ENCODE measurements around the gene WBP2.
"Not testable (repeated sequence)": the region's sequence is repeated elsewhere in the genome, so short reads cannot be mapped to it uniquely, and the experiment has no call there.

The WBP2 gene

DNA sequence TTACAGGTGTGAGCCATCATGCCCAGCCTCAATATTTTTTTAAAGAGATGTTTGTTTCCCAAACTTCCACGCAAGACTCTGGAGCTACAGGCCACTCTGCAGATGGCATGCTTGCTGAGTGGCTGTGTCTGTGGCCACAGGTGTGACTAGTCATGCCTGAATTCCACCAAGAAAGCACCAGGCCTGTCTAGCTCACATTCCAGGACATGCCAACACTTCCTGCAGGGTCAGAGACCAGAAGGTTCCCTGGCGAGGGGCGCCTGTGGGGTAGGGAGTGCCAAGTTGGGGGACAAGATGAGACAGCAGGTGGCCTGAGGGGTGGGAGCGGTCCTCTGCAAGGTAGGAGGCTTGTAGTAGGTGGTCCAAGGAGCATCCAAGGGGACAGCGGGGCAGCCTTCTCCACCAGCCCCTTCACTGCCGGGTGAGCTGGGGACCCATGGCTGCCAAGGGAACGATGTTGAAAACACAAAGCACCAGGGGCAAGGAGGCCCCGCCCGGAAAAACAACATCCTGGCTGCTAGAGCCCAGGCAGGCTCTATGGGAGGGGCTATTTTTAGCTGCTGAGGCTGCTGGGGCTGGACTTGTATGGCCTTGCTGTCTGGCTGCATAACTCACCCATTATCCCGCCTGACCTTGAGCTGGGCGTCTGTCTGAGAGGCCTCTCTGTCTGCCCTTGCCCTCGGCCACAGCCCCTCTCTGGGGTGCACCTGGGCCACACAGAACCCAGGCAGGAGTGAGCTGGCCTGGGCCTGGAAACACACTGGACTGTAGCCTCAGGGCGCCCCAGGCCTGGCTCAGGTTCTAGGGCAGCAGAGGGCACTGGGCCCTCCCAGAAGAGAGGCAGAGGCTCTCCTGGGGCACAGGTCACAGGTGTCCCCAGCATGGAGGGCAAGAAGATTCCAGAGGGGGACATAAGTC is 17.6 kb upstream of the WBP2 start:
- TF ChIP-seq, protein P1, sequence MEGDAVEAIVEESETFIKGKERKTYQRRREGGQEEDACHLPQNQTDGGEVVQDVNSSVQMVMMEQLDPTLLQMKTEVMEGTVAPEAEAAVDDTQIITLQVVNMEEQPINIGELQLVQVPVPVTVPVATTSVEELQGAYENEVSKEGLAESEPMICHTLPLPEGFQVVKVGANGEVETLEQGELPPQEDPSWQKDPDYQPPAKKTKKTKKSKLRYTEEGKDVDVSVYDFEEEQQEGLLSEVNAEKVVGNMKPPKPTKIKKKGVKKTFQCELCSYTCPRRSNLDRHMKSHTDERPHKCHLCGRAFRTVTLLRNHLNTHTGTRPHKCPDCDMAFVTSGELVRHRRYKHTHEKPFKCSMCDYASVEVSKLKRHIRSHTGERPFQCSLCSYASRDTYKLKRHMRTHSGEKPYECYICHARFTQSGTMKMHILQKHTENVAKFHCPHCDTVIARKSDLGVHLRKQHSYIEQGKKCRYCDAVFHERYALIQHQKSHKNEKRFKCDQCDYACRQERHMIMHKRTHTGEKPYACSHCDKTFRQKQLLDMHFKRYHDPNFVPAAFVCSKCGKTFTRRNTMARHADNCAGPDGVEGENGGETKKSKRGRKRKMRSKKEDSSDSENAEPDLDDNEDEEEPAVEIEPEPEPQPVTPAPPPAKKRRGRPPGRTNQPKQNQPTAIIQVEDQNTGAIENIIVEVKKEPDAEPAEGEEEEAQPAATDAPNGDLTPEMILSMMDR (conservative IDR thresholded peaks at IDR 0.05; ENCODE audit: control insufficient read depth, insufficient read depth, low read depth, low read length): no peak
- H3K4me3 ChIP-seq (ENCODE audit: control insufficient read depth, low read depth, low read length): no peak overlapping the region
- peak; percentile 73 for DNase-seq (ENCODE audit: low read depth)

DNA sequence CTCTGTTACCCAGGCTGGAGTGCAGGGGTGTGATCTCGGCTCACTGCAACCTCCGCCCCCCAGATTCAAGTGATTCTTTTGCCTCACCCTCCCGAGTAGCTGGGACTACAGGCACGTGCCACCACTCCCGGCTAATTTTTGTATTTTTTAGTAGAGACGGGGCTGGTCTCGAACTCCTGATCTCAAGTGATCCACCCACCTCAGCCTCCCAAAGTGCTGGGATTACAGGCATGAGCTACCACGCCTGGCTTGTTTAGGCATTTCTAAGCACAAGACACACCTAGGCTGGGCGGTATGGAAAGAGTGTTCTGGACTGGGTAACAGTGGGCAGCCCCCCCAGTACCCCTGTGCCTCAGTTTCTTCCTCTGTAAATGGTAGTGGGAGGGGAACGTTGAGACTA is 15.1 kb upstream of the WBP2 start:
- not testable (repeated sequence) for DNase-seq (ENCODE audit: low read depth); H3K4me3 ChIP-seq (ENCODE audit: control insufficient read depth, low read depth, low read length)

DNA sequence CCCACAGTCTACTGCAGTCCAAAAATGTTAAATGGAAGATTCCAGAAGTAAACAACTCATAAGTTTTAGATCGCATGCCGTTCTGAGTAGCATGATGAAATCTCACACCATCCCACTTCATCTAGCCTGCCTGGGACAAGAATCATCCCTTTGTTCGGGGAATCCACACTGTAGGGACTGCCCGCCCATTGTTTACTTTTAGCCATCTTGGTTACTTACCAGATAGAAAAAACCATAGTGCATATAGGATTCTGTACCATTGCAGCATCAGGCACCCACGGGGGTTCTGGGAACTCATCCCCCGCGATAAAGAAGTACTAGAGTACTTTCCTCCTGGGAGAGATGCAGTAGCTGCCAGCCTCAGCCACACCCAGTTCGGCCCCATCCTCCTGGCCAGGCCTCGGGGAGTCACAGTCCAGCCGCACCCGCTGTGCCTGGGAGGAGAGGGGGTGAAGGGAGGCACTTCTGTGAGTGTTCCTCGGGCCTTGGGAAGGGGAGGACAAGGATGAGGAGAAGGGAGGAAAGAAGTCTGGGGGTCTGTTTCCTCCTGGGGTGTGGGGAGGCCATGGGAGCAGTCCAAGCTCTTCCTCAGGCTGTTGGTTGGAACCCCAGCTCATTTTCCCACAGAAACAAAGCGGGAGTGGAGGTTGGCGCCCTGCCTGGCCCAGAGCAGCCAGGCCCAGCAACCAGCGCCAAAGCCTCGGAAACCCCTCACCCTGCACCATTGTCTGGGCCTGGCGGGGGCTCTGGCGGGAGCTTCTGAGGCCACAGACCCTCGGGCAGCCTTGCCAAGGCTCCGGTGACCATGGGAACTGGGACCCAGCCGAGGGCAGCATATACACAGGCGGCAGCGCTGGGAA is 14.4 kb upstream of the WBP2 start:
- no peak overlapping the region for H3K4me3 ChIP-seq (ENCODE audit: control insufficient read depth, low read depth, low read length)
- DNase-seq (ENCODE audit: low read depth): peak; percentile 74
- TF ChIP-seq, protein P1 (conservative IDR thresholded peaks at IDR 0.05; ENCODE audit: control insufficient read depth, insufficient read depth, low read depth, low read length): no peak

DNA sequence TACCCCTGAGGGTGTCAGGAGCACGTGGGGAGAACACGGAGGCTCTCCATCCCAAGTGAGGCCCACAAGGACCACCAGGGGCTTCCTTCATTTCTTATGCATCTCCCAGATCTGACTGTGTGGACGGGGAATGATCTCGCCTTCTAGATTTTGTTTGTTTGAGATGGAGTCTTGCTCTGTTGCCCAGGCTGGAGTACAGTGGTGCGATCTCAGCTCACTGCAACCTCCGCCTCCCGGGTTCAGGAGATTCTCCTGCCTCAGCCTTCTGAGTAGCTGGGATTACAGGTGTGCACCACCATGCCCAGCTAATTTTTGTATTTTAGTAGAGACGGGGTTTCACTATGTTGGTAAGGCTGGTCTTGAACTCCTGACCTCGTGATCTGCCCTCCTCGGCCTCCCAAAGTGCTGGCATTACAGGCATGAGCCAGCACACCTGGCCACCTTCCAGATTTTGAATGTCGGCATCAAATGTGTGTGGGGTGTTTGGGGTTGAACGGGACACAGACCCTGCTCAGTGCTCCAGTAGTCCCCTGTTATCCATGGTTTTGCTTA is 13.7 kb upstream of the WBP2 start:
- DNase-seq (ENCODE audit: low read depth); H3K4me3 ChIP-seq (ENCODE audit: control insufficient read depth, low read depth, low read length): not testable (repeated sequence)

DNA sequence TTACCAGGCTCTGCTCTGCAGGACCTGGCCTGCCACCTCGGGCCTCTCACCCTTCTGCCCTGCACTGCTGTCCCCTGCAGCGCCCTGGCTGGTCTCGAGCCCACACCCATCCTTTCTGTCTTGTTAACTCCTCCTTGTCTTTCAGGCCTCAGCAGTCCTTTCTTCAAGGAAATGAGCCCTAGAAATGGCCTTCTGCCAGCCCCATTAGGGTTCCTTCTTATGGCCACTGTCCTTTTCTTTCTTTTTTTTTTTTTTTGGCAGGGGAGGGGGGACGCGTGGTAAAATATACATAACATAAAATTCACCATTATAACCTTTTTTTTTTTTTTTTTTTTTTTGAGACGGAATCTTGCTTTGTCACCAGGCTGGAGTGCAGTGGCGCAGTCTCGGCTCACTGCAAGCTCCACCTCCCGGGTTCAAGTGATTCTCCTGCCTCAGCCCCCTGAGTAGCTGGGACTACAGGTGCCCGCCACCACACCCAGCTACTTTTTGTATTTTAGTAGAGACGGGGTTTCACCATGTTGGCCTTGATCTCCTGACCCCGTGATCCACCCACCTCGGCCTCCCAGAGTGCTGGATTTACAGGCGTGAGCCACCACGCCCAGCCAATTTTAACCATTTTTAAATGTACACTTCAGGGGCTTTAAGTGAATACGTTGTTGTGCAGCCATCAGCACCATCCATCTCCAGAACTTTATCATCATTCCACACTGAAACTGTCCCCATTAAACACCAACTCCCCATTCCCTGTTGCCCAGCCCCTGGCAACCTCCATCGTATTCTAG is 10.5 kb upstream of the WBP2 start:
- not testable (repeated sequence) for DNase-seq (ENCODE audit: low read depth); H3K4me3 ChIP-seq (ENCODE audit: control insufficient read depth, low read depth, low read length)

DNA sequence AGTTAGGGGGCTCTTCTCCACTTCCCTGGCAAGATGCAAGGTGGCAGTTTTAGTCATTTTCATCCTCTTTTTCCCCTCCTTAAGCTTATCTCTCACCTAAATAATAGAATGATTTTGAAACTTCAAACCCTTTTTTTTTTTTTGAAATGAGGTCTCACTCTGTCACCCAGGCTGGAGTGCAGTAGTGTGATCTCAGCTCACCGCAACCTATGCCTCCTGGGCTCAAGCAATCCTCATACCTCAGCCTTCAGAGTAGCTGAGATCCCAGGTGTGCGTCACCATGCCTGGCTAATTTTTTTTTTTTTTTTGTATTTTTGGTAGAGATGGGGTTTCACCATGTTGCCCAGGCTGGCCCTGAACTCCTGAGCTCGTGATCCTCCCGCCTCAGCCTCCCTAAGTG is 9.8 kb upstream of the WBP2 start:
- not testable (repeated sequence) for DNase-seq (ENCODE audit: low read depth); H3K4me3 ChIP-seq (ENCODE audit: control insufficient read depth, low read depth, low read length)

DNA sequence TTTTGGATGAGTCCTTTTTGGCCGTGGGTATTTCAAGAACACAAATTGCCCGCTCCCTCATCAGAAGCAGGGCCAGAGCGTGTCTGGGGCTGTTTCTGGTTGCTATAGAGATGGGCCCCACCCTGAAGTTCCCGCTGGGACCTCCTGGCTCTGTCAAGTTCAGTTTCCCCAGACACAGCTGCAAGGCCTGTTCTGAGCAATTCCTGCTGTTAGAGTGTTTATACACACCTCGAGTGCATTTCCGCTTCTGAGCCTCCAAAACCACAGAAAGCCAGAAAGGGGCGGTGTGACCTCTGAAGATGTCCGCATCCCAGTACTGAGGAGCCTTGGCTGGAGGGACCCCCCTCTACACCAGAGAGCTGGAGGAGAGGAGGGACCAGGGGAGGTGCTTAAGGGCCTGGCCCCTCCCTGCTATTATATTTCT is 9.3 kb upstream of the WBP2 start:
- TF ChIP-seq, protein P1 (conservative IDR thresholded peaks at IDR 0.05; ENCODE audit: control insufficient read depth, insufficient read depth, low read depth, low read length): no peak
- H3K4me3 ChIP-seq (ENCODE audit: control insufficient read depth, low read depth, low read length): no peak overlapping the region
- peak; percentile 63 for DNase-seq (ENCODE audit: low read depth)

DNA sequence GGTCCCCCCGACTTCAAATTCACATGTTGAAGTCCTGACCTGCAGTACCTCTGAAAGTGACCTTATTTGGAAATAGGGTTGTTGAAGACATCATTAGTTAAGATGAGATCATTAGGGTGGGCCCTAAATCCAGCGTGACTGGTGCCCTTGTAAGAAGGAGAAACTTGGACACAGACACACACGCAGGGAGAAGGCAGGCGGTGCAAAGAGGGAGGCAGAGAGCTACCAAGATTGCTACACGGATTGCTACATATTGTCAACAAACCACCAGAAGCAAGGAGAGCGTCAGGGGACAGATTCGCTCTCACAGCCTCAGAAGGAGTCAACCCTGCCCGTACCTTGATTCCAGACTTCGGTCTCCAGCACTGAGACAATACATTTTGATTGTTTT is 6.8 kb upstream of the WBP2 start:
- TF ChIP-seq, protein P1 (conservative IDR thresholded peaks at IDR 0.05; ENCODE audit: control insufficient read depth, insufficient read depth, low read depth, low read length): no peak
- H3K4me3 ChIP-seq (ENCODE audit: control insufficient read depth, low read depth, low read length): no peak overlapping the region
- DNase-seq (ENCODE audit: low read depth): peak; percentile 41

DNA sequence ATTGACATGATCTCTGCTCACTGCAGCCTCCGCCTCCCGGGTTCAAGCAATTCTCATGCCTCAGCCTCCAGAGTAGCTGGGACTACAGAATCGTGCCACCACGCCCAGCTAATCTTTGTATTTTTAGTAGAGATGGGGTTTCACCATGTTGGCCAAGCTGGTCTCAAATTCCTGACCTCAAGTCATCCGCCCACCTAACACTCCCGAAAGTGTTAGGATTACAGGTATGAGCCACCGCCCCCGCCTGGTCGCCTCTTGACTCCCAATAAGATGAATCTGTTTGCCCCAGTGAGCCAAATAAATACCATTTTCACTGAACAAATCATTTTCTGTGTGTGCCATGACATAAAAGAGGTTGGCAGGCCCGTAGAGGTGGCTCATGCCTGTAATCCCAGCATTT is 4.2 kb upstream of the WBP2 start:
- H3K4me3 ChIP-seq (ENCODE audit: control insufficient read depth, low read depth, low read length); DNase-seq (ENCODE audit: low read depth): not testable (repeated sequence)
